Subcutaneous abdominal adipose tissue (tissue), 5 donors: Measurements from ENCODE around the gene STT3A.

Experiments
- H3K27ac ChIP-seq: one replicate; pipeline ENCODE4 v1.7.0; 2013; ENCODE audit warnings: low read depth, mild to moderate bottlenecking, inconsistent platforms, low read length, moderate library complexity
- H3K27me3 ChIP-seq, 5 donors: one replicate each; pipeline ENCODE4 v1.7.0; 2013; ENCODE audit warnings: low read length in 5 of 5, inconsistent platforms in 1 of 5; ENCODE audit not compliant: control insufficient read depth in 5 of 5, insufficient read depth in 4 of 5
- H3K36me3 ChIP-seq, 5 donors: one replicate each; pipeline ENCODE4 v1.7.0; 2013; ENCODE audit warnings: low read length in 5 of 5; ENCODE audit not compliant: control insufficient read depth in 5 of 5, insufficient read depth in 5 of 5
- H3K4me1 ChIP-seq, 5 donors: one replicate each; pipeline ENCODE4 v1.7.0; 2013; ENCODE audit warnings: low read length in 5 of 5, mild to moderate bottlenecking in 3 of 5, moderate library complexity in 1 of 5; ENCODE audit not compliant: control insufficient read depth in 5 of 5, insufficient read depth in 5 of 5
- H3K4me3 ChIP-seq, 5 donors: one replicate each; pipeline ENCODE4 v1.7.0; 2013; ENCODE audit warnings: low read length in 5 of 5, low read depth in 1 of 5
- H3K9ac ChIP-seq, 5 donors: one replicate each; pipeline ENCODE4 v1.7.0; 2013; ENCODE audit warnings: low read length in 5 of 5, mild to moderate bottlenecking in 4 of 5, moderate library complexity in 3 of 5
- H3K9me3 ChIP-seq, 5 donors: one replicate each; pipeline ENCODE4 v1.7.0; 2013; ENCODE audit warnings: low read length in 5 of 5; ENCODE audit not compliant: control insufficient read depth in 5 of 5
- donor health status: healthy.
- donor health status: healthy.
- donor health status: healthy.
- donor health status: healthy.
- donor health status: healthy.

STT3A gene

DNA sequence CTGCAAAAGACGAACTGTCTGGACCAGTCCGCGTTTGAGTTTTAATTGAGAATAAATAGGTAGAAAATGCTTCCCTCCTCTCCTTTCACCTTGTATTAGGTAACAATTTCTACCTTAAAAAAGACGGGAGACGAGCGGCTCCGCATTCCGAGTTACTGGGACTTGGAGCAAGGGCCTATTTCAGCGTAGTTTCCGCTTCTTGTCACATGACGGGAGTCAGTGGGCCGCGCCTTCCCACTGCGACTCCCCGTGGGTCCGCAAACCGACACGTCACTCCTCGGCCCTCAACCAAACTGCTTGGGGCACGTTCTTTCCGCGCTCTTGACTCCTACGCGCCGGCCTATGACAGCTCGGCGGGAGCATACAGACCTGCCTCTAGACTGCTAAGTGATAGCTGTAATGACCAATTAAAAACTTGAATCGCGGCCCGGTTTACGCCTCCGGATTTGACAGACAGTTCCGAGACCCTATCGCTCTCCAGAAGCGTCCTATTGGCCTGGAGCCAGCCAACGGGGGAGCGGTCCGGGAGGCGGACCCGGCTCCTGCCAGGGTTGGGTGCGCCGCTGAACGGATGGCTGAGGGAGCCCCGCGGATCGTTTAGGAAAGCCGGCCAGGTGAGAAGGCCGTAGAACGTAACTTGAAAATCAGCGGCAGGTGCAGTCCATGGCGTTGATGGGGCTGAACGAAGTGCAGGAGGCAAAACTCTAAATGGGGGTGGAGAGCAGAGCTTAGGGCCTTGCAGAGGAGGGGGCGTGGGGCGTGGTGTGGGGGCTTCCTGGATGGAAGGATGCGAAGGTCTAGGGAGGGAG is at the start of gene STT3A:
Gene STT3A, plus strand, starts transcription at position 548 of the 809 bp plus-strand sequence. CDS start 3,064 bp downstream, outside the sequence.
- Histone ChIP-seq H3K27ac (peak within 1 kb of the TSS; percentile 99), H3K9ac (peak within 1 kb of the TSS; percentile 98 to 100 (median 98)), H3K27me3 (no peaks in the 10 kb centered on the region), H3K4me1 (peaks cover 5 to 22% (median 17%) of the 10 kb centered on the region in 5 donors), H3K36me3 (peaks cover 4 to 7% (median 6%) of the 10 kb centered on the region in 5 donors), H3K9me3 (no peaks in the 10 kb centered on the region), H3K4me3 (peak within 1 kb of the TSS; percentile 90 to 99 (median 97))

DNA sequence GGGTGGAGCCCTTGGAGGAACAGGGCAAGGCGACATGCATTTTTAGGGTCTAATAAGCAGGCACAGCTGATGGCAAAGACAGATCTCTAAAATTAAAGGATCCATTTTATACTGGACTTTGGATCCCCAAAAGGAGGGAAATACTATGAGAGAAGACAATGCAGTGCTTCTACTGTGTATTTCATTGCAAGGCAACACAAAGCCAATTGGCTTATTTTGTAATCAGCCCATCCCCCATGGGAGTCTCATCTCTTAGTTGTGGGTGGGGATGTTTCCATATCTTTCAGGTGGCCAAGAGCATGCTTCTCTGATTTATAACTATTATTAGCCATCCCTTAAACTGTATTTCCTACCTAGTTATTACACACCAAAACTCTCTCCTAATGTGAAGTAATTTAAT is 41.9 kb upstream of the STT3A start:
- Histone ChIP-seq H3K27ac (no peak overlapping the region), H3K9ac (no peak overlapping the region), H3K27me3 (no peaks in the 10 kb centered on the region), H3K4me1 (no peaks in the 10 kb centered on the region), H3K36me3 (no peaks in the 10 kb centered on the region), H3K9me3 (peaks cover 14 to 26% (median 25%) of the 10 kb centered on the region in 5 donors), H3K4me3 (no peak overlapping the region)

DNA sequence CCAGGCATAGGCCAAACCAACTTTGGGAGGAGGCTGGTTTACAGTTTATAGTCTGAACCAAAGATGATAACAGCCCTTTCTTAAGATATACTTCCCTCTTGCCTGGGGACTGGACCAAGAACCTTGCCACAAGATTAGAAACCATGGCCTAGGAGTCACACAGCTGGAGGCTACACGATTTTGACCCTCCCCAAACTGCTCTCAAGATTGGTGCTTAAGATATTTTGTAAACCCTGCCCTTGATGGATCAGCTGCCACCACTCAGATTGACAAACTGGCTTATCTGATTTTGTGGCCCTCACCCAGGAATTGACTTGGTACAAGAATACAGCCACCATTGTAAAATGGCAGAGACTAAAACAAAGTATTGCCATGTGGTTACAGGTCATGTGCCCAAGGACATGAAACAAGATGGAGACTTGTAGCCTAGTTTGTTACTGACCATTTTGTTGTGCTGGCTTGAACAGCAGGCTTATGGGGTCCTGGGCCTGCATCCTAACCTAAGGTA is 40.8 kb upstream of the STT3A start:
- no peak overlapping the region for H3K9ac ChIP-seq
- H3K4me1 ChIP-seq, result no peaks in the 10 kb centered on the region
- no peaks in the 10 kb centered on the region for H3K27me3 ChIP-seq
- peaks cover 14 to 26% (median 25%) of the 10 kb centered on the region in 5 donors for H3K9me3 ChIP-seq
- no peak overlapping the region for H3K27ac ChIP-seq
- H3K36me3 ChIP-seq, result no peaks in the 10 kb centered on the region
- no peak overlapping the region for H3K4me3 ChIP-seq

DNA sequence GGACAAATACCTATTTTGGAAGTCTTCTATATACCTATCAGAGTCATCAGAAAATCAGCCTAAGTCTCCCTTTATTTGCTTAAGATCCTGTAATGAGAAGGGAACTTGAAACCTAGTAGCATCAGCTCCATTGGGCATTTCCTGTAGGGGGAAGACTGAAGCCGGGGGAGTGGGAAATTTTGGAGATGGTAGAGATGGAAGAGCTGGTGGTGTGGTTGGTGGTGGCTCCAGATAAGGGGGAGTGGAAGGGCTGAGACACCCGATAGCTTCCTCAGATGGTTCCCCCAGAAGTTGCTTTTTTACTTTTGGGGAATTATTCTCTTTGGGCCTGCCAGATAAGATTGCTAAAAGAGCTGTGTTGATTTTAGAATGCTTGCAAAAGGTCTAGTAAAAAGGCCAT is 39.7 kb upstream of the STT3A start:
- Histone ChIP-seq H3K4me3 (peak overlapping the region in 1 of 5 donors; percentile 25), H3K36me3 (no peaks in the 10 kb centered on the region), H3K27ac (no peak overlapping the region), H3K9ac (no peak overlapping the region), H3K9me3 (peaks cover 14 to 26% (median 25%) of the 10 kb centered on the region in 5 donors), H3K4me1 (no peaks in the 10 kb centered on the region), H3K27me3 (no peaks in the 10 kb centered on the region)

GRCh38 chr11:125553357-125553756 is 39.3 kb upstream of the STT3A start:
- Histone ChIP-seq H3K36me3 (no peaks in the 10 kb centered on the region), H3K9ac (no peak overlapping the region), H3K4me1 (no peaks in the 10 kb centered on the region), H3K9me3 (peaks cover 14 to 26% (median 25%) of the 10 kb centered on the region in 5 donors), H3K27ac (no peak overlapping the region), H3K4me3 (peak overlapping the region in 3 of 5 donors; percentile 16 to 42 (median 25)), H3K27me3 (no peaks in the 10 kb centered on the region)

DNA sequence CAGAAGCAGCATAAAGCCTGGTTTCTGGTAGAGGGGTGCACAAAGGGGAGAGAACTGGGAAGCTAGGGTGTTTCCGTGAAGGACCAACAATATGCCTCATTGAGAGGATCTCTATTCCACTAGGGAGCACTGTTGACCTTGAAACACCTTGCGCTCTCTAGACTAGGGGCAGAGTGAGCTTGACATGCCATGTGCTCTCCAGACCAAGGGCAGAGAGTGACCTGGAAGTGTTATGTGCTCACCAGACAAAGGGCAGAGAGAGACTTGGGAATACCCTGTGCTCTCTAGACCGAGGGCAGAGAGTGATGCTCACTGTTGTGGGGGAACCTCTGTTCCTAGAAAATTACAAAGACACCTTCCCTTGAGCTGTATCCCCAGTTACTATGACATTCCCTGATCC is 38.6 kb upstream of the STT3A start:
- H3K4me1 ChIP-seq, result no peaks in the 10 kb centered on the region
- H3K9me3 ChIP-seq, result peaks cover 14 to 26% (median 25%) of the 10 kb centered on the region in 5 donors
- H3K36me3 ChIP-seq, result no peaks in the 10 kb centered on the region
- H3K27me3 ChIP-seq, result no peaks in the 10 kb centered on the region
- no peak overlapping the region for H3K4me3 ChIP-seq
- H3K9ac ChIP-seq, result no peak overlapping the region
- H3K27ac ChIP-seq, result no peak overlapping the region

DNA sequence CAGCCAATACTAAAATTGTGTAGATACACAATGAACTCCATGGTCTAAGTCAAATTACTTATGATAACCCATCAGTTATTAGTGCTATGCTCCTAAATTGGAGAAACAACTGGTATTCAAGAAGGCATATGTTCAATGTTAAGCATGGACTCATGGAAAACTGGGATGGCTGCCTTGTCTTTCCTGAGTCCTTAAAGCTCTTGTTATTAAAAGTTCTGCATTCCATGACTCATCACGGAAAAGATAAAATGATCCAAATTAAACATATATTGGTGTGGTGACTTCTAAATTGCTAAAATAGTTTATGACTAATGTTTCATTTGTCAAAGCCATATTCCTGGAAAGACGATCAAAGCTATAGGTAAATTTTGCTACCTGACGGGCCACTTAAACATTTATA is 32.8 kb upstream of the STT3A start:
- Histone ChIP-seq H3K9ac (no peak overlapping the region), H3K4me3 (no peak overlapping the region), H3K4me1 (no peaks in the 10 kb centered on the region), H3K27me3 (no peaks in the 10 kb centered on the region), H3K9me3 (no peaks in the 10 kb centered on the region), H3K36me3 (no peaks in the 10 kb centered on the region), H3K27ac (no peak overlapping the region)

- Histone ChIP-seq H3K27me3 (no peaks in the 10 kb centered on the region), H3K36me3 (no peaks in the 10 kb centered on the region), H3K27ac (no peak overlapping the region), H3K9me3 (no peaks in the 10 kb centered on the region), H3K9ac (no peak overlapping the region), H3K4me3 (no peak overlapping the region), H3K4me1 (no peaks in the 10 kb centered on the region)
Observed at GRCh38 chr11:125561924-125562323, 30.7 kb upstream of the STT3A start.

DNA sequence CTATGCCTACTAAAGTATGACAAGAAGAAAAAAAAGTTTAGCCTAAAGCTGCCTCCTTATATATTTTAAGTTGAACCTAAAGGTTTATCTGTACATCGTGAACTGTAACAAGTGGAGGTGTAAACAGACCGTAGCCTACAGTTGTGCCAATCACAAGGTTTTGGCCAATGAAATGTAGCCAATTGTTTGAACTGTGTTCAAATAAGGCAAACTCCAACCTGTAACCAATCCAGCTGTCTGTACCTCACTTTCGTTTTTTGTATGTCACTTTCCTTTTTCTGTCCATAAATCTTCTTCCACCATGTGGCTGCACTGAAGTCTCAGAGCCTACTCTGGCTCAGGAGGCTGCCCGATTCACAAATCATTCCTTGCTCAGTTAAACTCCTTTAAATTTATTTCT is 30.2 kb upstream of the STT3A start:
- no peak overlapping the region for H3K4me3 ChIP-seq
- H3K9ac ChIP-seq, result no peak overlapping the region
- H3K27ac ChIP-seq, result no peak overlapping the region
- no peaks in the 10 kb centered on the region for H3K4me1 ChIP-seq
- no peaks in the 10 kb centered on the region for H3K9me3 ChIP-seq
- H3K36me3 ChIP-seq, result no peaks in the 10 kb centered on the region
- no peaks in the 10 kb centered on the region for H3K27me3 ChIP-seq

GRCh38 chr11:125564357-125564756 is 28.3 kb upstream of the STT3A start:
- Histone ChIP-seq H3K27ac (no peak overlapping the region), H3K9me3 (no peaks in the 10 kb centered on the region), H3K4me3 (no peak overlapping the region), H3K36me3 (no peaks in the 10 kb centered on the region), H3K9ac (no peak overlapping the region), H3K27me3 (no peaks in the 10 kb centered on the region), H3K4me1 (peaks cover 0 to 4% (median 0%) of the 10 kb centered on the region in 5 donors)
